ENCODE measurements around the gene KLK11. TPM values are rescaled to one million over a fixed set of nuclear protein-coding genes. Genes with fewer than 3 reads are reported as not detected.

Gene KLK11
- total RNA-seq, 1 donor from 2014 or later: not detected

GRCh38 chr19:51002542-51003311 lies 23.7 kb downstream of the KLK11 start:
- H3K9ac ChIP-seq: no peak overlapping the region
- H3F3A ChIP-seq (ENCODE audit: low read depth): no peaks in the 10 kb centered on the region
- Mint-ChIP-seq H3K27ac (no peak overlapping the region), H3K9me3 (no peaks in the 10 kb centered on the region), H3K4me1 (peaks cover 17% of the 10 kb centered on the region), H3K36me3 (no peaks in the 10 kb centered on the region), H3K4me3 (no peak overlapping the region), H3K27me3 (ENCODE audit: insufficient read depth, low read depth) (peaks cover 19% of the 10 kb centered on the region)
- no peak overlapping the region for H2AFZ ChIP-seq (replicated peaks)
- TF ChIP-seq EZH2phosphoT487 (IDR thresholded peaks at IDR 0.05): no peak
- no peak for TF ChIP-seq EZH2 (IDR thresholded peaks at IDR 0.05)
- TF ChIP-seq CTCF (IDR thresholded peaks at IDR 0.05): no peak
- DNase-seq (ENCODE audit: low spot score): peak; percentile 74
- H4K20me1 ChIP-seq (ENCODE audit: low read depth): no peaks in the 10 kb centered on the region
- no peak overlapping the region for H3K27ac ChIP-seq
- peaks cover 33% of the 10 kb centered on the region for H3K27me3 ChIP-seq
- H3K36me3 ChIP-seq: no peaks in the 10 kb centered on the region
- no peaks in the 10 kb centered on the region for H3K9me3 ChIP-seq (ENCODE audit: low read depth)
- no peaks in the 10 kb centered on the region for H3K79me2 ChIP-seq (ENCODE audit: low read depth)
- peaks cover 11% of the 10 kb centered on the region for H3K4me1 ChIP-seq
- no peak overlapping the region for H3K4me3 ChIP-seq
- no peak overlapping the region for H3K4me2 ChIP-seq

- Histone ChIP-seq H3K9me3 (ENCODE audit: low read depth) (no peaks in the 10 kb centered on the region), H3K36me3 (no peaks in the 10 kb centered on the region), H3F3A (ENCODE audit: low read depth) (no peaks in the 10 kb centered on the region), H3K79me2 (ENCODE audit: low read depth) (no peaks in the 10 kb centered on the region), H2AFZ (replicated peaks) (peak overlapping the region; percentile 34), H3K27ac (no peak overlapping the region), H3K4me3 (peak overlapping the region; percentile 2), H4K20me1 (ENCODE audit: low read depth) (no peaks in the 10 kb centered on the region), H3K4me1 (peaks cover 11% of the 10 kb centered on the region), H3K27me3 (peaks cover 27% of the 10 kb centered on the region), H3K4me2 (peak overlapping the region; percentile 47), H3K9ac (no peak overlapping the region)
- TF ChIP-seq EZH2phosphoT487 (IDR thresholded peaks at IDR 0.05) (no peak), EZH2 (IDR thresholded peaks at IDR 0.05) (no peak), CTCF (IDR thresholded peaks at IDR 0.05) (no peak)
- Mint-ChIP-seq H3K27me3 (ENCODE audit: insufficient read depth, low read depth) (peaks cover 19% of the 10 kb centered on the region), H3K4me1 (peaks cover 17% of the 10 kb centered on the region), H3K27ac (no peak overlapping the region), H3K36me3 (no peaks in the 10 kb centered on the region), H3K4me3 (no peak overlapping the region), H3K9me3 (no peaks in the 10 kb centered on the region)
- no peak for DNase-seq (ENCODE audit: low spot score)
Observed at GRCh38 chr19:51002089-51002532, 24.3 kb downstream of the KLK11 start.

- H3K4me3 Mint-ChIP-seq: no peak within 1 kb of the TSS
- Histone ChIP-seq H3K27me3 (peaks cover 24% of the 10 kb centered on the region), H3K9ac (no peak within 1 kb of the TSS), H4K20me1 (ENCODE audit: low read depth) (no peaks in the 10 kb centered on the region), H3K4me2 (peak within 1 kb of the TSS; percentile 47), H3K9me3 (ENCODE audit: low read depth) (no peaks in the 10 kb centered on the region), H3F3A (ENCODE audit: low read depth) (no peaks in the 10 kb centered on the region), H3K27ac (no peak within 1 kb of the TSS), H3K36me3 (no peaks in the 10 kb centered on the region), H2AFZ (replicated peaks) (peak within 1 kb of the TSS; percentile 45), H3K4me3 (peak within 1 kb of the TSS; percentile 2), H3K4me1 (peaks cover 11% of the 10 kb centered on the region), H3K79me2 (ENCODE audit: low read depth) (no peaks in the 10 kb centered on the region)
- H3K4me1 Mint-ChIP-seq: peaks cover 17% of the 10 kb centered on the region
- no peaks in the 10 kb centered on the region for H3K9me3 Mint-ChIP-seq
- DNase-seq (ENCODE audit: low spot score): no peak
- H3K27ac Mint-ChIP-seq: peak within 1 kb of the TSS; percentile 53
- no peak for TF ChIP-seq EZH2phosphoT487 (IDR thresholded peaks at IDR 0.05)
- no peak for TF ChIP-seq CTCF (IDR thresholded peaks at IDR 0.05)
- TF ChIP-seq EZH2 (IDR thresholded peaks at IDR 0.05): no peak
- no peaks in the 10 kb centered on the region for H3K36me3 Mint-ChIP-seq
- peaks cover 19% of the 10 kb centered on the region for H3K27me3 Mint-ChIP-seq (ENCODE audit: insufficient read depth, low read depth)
Observed at GRCh38 chr19:51001515-51001914, 24.9 kb downstream of the KLK11 start, which contains the start of gene KLK8. Gene KLK8, minus strand, starts transcription at chr19:51001604. Its CDS starts 437 bp downstream, at chr19:51001167.
